Lower leg skin (tissue), 4 donors: ENCODE measurements around the gene PDXDC1. TPM values are rescaled to one million over a fixed set of nuclear protein-coding genes. Genes with fewer than 3 reads are reported as not detected.
"Not testable (repeated sequence)": the region's sequence is repeated elsewhere in the genome, so short reads cannot be mapped to it uniquely, and the experiment has no call there.

Experiments used
- DNase-seq, 2 donors: peaks; one replicate each; pipeline ENCODE4 v3.0.0-alpha.2; 2019; ENCODE audit warnings: low spot score in 2 of 2
- H3K4me3 ChIP-seq: fragments of 200-600 bp; sonication (generic); 2 replicates; pipeline ENCODE4 v1.5.1; 2017; ENCODE audit warnings: mild to moderate bottlenecking, low read depth; ENCODE audit not compliant: poor library complexity, severe bottlenecking
- POLR2A ChIP-seq, 2 donors: fragments of 450-650 bp; IDR thresholded peaks; one replicate each; pipeline ENCODE4 v1.6.1; 2016 to 2017; ENCODE audit warnings: antibody characterized with exemption in 2 of 2, mild to moderate bottlenecking in 1 of 2, moderate library complexity in 1 of 2
- WGBS, 2 donors: methylation state at CpG; one replicate each; pipeline ENCODE4 v1.1.5; 2018; 5-methylcytosine and 5-hydroxymethylcytosine counted together
- intact Hi-C: fragments of 100-400 bp; cut with DNase I; formaldehyde crosslinking; loops from one replicate; pipeline ENCODE4 v1.15.0; 2023; ENCODE audit warnings: low total_unique reads
- total RNA-seq, 4 donors: library from RNA; depleted of rRNA; stranded (reverse); fragments of >200 nt; gene quantifications; one replicate each; pipeline ENCODE4 v1.1.0, GENCODE V29; 2016

PDXDC1 gene, protein sequence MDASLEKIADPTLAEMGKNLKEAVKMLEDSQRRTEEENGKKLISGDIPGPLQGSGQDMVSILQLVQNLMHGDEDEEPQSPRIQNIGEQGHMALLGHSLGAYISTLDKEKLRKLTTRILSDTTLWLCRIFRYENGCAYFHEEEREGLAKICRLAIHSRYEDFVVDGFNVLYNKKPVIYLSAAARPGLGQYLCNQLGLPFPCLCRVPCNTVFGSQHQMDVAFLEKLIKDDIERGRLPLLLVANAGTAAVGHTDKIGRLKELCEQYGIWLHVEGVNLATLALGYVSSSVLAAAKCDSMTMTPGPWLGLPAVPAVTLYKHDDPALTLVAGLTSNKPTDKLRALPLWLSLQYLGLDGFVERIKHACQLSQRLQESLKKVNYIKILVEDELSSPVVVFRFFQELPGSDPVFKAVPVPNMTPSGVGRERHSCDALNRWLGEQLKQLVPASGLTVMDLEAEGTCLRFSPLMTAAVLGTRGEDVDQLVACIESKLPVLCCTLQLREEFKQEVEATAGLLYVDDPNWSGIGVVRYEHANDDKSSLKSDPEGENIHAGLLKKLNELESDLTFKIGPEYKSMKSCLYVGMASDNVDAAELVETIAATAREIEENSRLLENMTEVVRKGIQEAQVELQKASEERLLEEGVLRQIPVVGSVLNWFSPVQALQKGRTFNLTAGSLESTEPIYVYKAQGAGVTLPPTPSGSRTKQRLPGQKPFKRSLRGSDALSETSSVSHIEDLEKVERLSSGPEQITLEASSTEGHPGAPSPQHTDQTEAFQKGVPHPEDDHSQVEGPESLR
- total RNA-seq = 10 to 100 TPM; 38.2 to 63.0 (median 50.1) TPM

- WGBS, 2 donors = 0 to 1% methylated on average over 54 to 59 of the region's 74 CpGs
- peak within 1 kb of the TSS; percentile 99 for H3K4me3 ChIP-seq
- intact Hi-C loops = not testable (repeated sequence)
- peak; percentile 94 to 97 for DNase-seq
- peak in 1 of 2 donors; percentile 39 for TF ChIP-seq POLR2A (IDR thresholded peaks at IDR 0.05)
Observed at GRCh38 chr16:14974656-14975417, at the start of gene PDXDC1. PDXDC1 (plus strand) TSS chr16:14975026; CDS start chr16:14975200, 174 bp downstream.

- WGBS, 2 donors = 61 to 68% methylated on average over 6 of the region's 31 CpGs
- DNase-seq = peak; percentile 16 to 85
- intact Hi-C loops, H3K4me3 ChIP-seq: not testable (repeated sequence)
Observed at GRCh38 chr16:14928064-14928714, 46.6 kb upstream of the PDXDC1 start.

DNA sequence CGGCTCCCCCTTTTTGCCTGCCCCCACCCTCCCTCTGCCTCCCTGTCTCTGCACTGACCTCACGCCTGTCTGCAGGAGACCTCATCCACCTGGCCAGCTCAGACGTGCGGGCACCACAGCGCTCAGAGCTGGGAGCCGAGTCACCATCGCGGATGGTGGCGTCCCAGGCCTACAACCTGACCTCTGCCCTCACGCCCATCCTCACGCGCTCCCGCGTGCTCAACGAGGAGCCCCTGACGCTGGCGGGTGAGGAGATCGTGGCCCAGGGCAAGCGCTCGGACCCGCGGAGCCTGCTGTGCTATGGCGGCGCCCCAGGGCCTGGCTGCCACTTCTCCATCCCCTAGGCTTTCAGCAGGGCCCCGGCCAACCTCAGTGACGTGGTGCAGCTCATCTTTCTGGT, 45.6 kb upstream of the PDXDC1 start:
- H3K4me3 ChIP-seq, intact Hi-C loops: not testable (repeated sequence)
- DNase-seq = peak in 1 of 2 donors; percentile 18
- 88% methylated on average over 14 of the region's 26 CpGs; no CpG with 5 or more reads in 1 of the 2 donors for WGBS, 2 donors

GRCh38 chr16:14930246-14930645, 44.6 kb upstream of the PDXDC1 start:
- intact Hi-C loops, H3K4me3 ChIP-seq, DNase-seq: not testable (repeated sequence)
- no CpG with 5 or more reads among the region's 25 CpGs for WGBS, 2 donors

DNA sequence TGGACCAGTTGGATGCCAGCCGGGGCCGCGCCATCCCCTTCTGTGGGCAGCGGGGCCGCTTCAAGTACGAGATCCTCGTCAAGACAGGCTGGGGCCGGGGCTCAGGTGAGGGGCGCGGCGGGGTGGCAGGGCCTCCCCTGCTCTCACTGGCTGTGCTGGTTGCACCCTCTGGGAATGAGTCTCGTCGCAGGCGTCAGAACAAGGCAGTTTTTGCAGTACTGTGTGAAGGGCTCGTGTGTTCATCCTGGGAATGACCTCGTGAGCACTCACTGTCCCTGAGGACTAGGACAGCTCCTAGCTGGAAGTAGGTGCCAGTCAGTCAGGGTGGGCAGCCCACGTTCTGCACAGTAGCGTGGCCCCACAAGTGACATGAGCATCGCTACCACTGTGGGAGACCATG, 43.9 kb upstream of the PDXDC1 start:
- peak in 1 of 2 donors; percentile 12 for DNase-seq
- 93% methylated on average over 5 of the region's 19 CpGs; no CpG with 5 or more reads in 1 of the 2 donors for WGBS, 2 donors
- H3K4me3 ChIP-seq, intact Hi-C loops: not testable (repeated sequence)

DNA sequence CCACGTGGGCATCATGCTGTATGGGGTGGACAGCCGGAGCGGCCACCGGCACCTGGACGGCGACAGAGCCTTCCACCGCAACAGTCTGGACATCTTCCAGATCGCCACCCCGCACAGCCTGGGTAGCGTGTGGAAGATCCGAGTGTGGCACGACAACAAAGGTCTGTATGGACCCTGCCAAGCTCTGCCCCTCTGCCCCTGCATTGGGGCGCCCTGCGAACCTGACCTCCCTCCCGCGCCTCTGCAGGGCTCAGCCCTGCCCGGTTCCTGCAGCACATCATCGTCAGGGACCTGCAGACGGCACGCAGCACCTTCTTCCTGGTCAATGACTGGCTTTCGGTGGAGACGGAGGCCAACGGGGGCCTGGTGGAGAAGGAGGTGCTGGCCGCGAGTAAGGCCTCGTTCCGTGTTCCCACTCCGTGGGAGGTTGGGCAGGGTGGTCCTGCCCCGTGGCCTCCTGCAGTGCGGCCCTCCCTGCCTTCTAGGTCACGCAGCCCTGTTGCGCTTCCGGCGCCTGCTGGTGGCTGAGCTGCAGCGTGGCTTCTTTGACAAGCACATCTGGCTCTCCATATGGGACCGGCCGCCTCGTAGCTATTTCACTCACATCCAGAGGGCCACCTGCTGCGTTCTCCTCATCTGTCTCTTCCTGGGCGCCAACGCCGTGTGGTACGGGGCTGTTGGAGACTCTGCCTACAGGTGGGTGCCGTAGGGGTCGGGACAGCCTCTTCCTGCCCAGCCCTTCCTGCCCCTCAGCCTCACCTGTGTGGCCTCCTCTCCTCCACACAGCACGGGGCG, 42.0 kb upstream of the PDXDC1 start:
- WGBS, 2 donors = 96 to 100% methylated on average over 1 to 12 of the region's 47 CpGs
- DNase-seq, intact Hi-C loops, H3K4me3 ChIP-seq: not testable (repeated sequence)

GRCh38 chr16:14937143-14937542, 37.7 kb upstream of the PDXDC1 start, which contains the start of gene NPIPA1:
NPIPA1 (plus strand) TSS chr16:14937443; CDS start chr16:14937443, 0 bp downstream.
- H3K4me3 ChIP-seq, intact Hi-C loops, DNase-seq: not testable (repeated sequence)
- no CpG with 5 or more reads among the region's 4 CpGs for WGBS, 2 donors

DNA sequence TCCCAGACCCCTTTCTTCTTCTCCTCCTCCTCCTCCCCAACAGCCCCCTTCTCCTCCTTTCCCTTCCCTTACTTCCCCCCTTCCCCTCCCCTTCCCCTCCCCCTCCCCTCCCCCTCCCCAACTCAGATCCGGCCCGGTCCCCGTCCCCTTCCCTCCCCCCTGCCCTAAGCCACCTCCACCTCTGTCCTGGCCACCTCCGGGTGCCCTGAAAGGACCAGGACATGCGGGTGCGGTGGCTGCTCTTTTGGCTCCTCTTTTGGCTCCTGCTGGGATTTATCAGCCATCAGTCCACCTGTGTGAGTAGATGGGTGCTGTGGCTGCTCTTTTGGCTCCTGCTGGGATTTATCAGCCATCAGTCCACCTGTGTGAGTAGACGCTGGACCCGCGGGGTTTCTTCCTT, 36.8 kb upstream of the PDXDC1 start:
- 51% methylated on average over 3 of the region's 9 CpGs; no CpG with 5 or more reads in 1 of the 2 donors for whole genome bisulfite sequencing, 2 donors
- intact Hi-C loops, H3K4me3 ChIP-seq, DNase-seq: not testable (repeated sequence)

DNA sequence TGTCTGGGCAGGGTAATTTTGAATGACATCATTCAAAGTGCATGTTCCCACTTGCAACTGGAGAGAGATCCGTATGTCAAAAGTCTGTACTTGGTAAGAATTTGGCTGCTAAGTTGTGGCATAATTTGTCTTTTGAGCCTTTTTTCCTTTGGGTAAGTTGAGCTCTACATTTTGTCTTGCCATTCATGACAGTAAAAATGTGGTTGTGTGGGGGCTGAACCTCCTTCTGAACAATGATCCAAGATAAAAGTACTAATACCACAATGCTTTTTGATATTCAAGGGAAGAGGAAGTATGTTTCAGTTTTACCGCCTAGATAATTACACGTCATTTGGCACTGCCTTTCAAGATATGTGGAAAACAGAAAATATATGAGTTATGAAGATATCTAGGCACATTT, 32.1 kb upstream of the PDXDC1 start:
- DNase-seq, intact Hi-C loops, H3K4me3 ChIP-seq: not testable (repeated sequence)
- 22 to 59% methylated on average over 3 of the region's 3 CpGs for WGBS, 2 donors
